ENCODE results near the gene NCKAP5. TPM values are rescaled to one million over a fixed set of nuclear protein-coding genes. Genes with fewer than 3 reads are reported as not detected.

NCKAP5 gene
- total and polyA plus RNA-seq, 2 of the 13 experiments (the other 11 are each of a cell fraction or from before 2014, with no cell fraction given), result 0.01 TPM; not detected in 1

GRCh38 chr2:133104871-133105270 lies 463.4 kb downstream of the NCKAP5 start:
- no peaks in the 10 kb centered on the region for H3K4me1 ChIP-seq (ENCODE audit: insufficient read depth, low read length)
- in situ Hi-C loops (cut with HindIII; ENCODE audit: extremely low pct_ligation_motif_present, low pct_unique_long_range_greater_than_20kb) (no loop called here), intact Hi-C loops (cut with micrococcal nuclease; ENCODE audit: unreplicated experiment) (no loop called here)
- DNase-seq (ENCODE audit: low spot score) (no peak), FAIRE-seq (no peak), ATAC-seq (no peak)
- no TSS peak for BruUV-seq (replicated peaks)
- no peak overlapping the region for H3K9ac ChIP-seq (ENCODE audit: insufficient read depth, low read depth, low read length)
- H3K79me2 ChIP-seq (ENCODE audit: insufficient read depth, low read length), result no peaks in the 10 kb centered on the region
- POLR2A ChIA-PET, result no interaction called here
- no peaks in the 10 kb centered on the region for H3K36me3 ChIP-seq (replicated peaks in 1 of 2; ENCODE audit: control insufficient read depth in 1 of 2, insufficient read depth in 2 of 2, low read length in 2 of 2)
- H3K27me3 ChIP-seq (ENCODE audit: control insufficient read depth in 1 of 2, insufficient read depth in 2 of 2, low read length in 2 of 2), result no peaks in the 10 kb centered on the region
- H3K4me3 ChIP-seq (replicated peaks in 1 of 3; ENCODE audit: insufficient read depth in 1 of 3, low read depth in 2 of 3, low read length in 3 of 3), result no peak overlapping the region
- H3K27ac ChIP-seq (ENCODE audit: extremely low read length, insufficient read depth, low read length), result no peak overlapping the region
- H2AFZ ChIP-seq (ENCODE audit: low read length), result no peak overlapping the region
- no peak for TF ChIP-seq PTBP1 (IDR thresholded peaks at IDR 0.05; ENCODE audit: low read depth, low read length, poor library complexity, severe bottlenecking)
- TF ChIP-seq, protein P1, sequence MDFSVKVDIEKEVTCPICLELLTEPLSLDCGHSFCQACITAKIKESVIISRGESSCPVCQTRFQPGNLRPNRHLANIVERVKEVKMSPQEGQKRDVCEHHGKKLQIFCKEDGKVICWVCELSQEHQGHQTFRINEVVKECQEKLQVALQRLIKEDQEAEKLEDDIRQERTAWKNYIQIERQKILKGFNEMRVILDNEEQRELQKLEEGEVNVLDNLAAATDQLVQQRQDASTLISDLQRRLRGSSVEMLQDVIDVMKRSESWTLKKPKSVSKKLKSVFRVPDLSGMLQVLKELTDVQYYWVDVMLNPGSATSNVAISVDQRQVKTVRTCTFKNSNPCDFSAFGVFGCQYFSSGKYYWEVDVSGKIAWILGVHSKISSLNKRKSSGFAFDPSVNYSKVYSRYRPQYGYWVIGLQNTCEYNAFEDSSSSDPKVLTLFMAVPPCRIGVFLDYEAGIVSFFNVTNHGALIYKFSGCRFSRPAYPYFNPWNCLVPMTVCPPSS (IDR thresholded peaks at IDR 0.05), result no peak
- TF ChIP-seq FIP1L1 (IDR thresholded peaks at IDR 0.05; ENCODE audit: borderline replicate concordance, insufficient read depth, low read depth, low read length), result no peak
- no peak for TF ChIP-seq MIER3 (CRISPR knock-in tag; IDR thresholded peaks at IDR 0.05; ENCODE audit: borderline replicate concordance)
- TF ChIP-seq NFATC3 (CRISPR knock-in tag; IDR thresholded peaks at IDR 0.05), result no peak
- TF ChIP-seq, protein P2, sequence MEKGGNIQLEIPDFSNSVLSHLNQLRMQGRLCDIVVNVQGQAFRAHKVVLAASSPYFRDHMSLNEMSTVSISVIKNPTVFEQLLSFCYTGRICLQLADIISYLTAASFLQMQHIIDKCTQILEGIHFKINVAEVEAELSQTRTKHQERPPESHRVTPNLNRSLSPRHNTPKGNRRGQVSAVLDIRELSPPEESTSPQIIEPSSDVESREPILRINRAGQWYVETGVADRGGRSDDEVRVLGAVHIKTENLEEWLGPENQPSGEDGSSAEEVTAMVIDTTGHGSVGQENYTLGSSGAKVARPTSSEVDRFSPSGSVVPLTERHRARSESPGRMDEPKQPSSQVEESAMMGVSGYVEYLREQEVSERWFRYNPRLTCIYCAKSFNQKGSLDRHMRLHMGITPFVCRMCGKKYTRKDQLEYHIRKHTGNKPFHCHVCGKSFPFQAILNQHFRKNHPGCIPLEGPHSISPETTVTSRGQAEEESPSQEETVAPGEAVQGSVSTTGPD (CRISPR knock-in tag; IDR thresholded peaks at IDR 0.05), result no peak
- no peak for TF ChIP-seq ZNF572 (CRISPR knock-in tag; IDR thresholded peaks at IDR 0.05)
- no peak for TF ChIP-seq ZNF30 (CRISPR knock-in tag; IDR thresholded peaks at IDR 0.05)
- TF ChIP-seq ZNF646 (CRISPR knock-in tag; IDR thresholded peaks at IDR 0.05), result no peak
- TF ChIP-seq, protein P3, sequence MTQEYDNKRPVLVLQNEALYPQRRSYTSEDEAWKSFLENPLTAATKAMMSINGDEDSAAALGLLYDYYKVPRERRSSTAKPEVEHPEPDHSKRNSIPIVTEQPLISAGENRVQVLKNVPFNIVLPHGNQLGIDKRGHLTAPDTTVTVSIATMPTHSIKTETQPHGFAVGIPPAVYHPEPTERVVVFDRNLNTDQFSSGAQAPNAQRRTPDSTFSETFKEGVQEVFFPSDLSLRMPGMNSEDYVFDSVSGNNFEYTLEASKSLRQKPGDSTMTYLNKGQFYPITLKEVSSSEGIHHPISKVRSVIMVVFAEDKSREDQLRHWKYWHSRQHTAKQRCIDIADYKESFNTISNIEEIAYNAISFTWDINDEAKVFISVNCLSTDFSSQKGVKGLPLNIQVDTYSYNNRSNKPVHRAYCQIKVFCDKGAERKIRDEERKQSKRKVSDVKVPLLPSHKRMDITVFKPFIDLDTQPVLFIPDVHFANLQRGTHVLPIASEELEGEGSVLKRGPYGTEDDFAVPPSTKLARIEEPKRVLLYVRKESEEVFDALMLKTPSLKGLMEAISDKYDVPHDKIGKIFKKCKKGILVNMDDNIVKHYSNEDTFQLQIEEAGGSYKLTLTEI (CRISPR knock-in tag; conservative IDR thresholded peaks at IDR 0.05), result no peak
- peaks cover 30% of the 10 kb centered on the region; the same call in 1 of the 2 replicates for H3K9me3 ChIP-seq (ENCODE audit: low read length)
- WGBS (ENCODE audit: low lambda C conversion rate), result 64% methylated on average over 2 of the region's 2 CpGs
- H3K4me2 ChIP-seq (ENCODE audit: low read depth, low read length), result no peak overlapping the region
- no peaks in the 10 kb centered on the region for H4K20me1 ChIP-seq (ENCODE audit: insufficient read depth, low read length)
- CTCF ChIA-PET (ENCODE audit: low intra/inter-chr PET ratio, low total read pairs), result no interaction called here

All from HepG2 (cell line).